ENCODE measurements around the gene SETDB2.

GRCh38 chr13:49446473-49446872 is 2.4 kb downstream of the SETDB2 start:
- TF ChIP-seq CTCF (conservative IDR thresholded peaks at IDR 0.05; ENCODE audit: low read length) (no peak), EZH2phosphoT487 (IDR thresholded peaks at IDR 0.05; ENCODE audit: borderline replicate concordance) (no peak)
